ENCODE data around the gene DNAH9.
A peak's percentile ranks its signal among the peaks of the same experiment; 100 is the strongest.

The DNAH9 gene

DNA sequence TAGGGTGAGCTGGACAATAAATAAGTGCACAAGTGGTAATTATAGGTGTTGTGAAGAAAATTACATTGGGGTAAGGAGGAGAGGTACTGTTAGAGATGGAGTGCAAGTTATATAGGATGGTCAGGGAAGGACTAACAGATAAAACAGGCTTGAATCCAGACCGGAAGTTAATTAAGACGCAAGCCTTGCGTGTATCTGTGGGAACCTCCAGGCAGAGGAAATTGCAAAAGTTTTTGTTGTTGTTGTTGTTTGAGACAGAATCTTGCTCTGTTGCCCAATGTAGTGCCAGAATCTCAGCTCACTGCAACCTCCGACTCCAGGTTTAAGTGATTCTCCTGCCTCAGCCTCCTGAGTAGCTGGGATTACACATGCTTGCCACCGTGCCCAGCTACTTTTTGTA is 401.4 kb downstream of the DNAH9 start:
- no peaks in the 10 kb centered on the region for H3K27me3 Mint-ChIP-seq
- peaks cover 17% of the 10 kb centered on the region for H3K4me1 Mint-ChIP-seq (ENCODE audit: low read depth)
- H3K36me3 Mint-ChIP-seq (ENCODE audit: low read depth), result peaks cover 7% of the 10 kb centered on the region
- H3K4me3 Mint-ChIP-seq, result no peak overlapping the region
- peak overlapping the region; percentile 45 for H3K27ac Mint-ChIP-seq
- intact Hi-C loops (cut with micrococcal nuclease), result no loop called here
- H3K9me3 Mint-ChIP-seq, result no peaks in the 10 kb centered on the region

DNA sequence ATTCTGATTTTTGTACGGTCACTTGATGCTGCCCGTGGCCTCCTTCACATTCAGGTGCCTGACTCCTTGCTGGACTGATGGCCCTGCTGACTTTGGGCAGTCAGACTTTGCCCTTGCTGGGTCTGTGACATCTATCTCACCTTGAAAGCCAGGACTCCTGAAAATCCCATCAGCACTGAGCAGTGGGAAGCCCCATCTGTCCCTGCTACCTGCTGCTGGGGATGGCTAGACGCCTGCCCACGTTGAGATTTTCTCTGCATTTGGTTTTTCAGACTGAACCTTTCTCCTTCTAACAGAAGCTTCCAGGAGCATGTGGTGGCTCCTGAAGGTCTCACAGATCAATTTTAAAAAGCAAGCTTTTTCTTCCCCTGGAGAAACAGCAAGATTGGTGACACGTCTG is 409.2 kb downstream of the DNAH9 start:
- Mint-ChIP-seq H3K9me3 (no peaks in the 10 kb centered on the region), H3K27ac (no peak overlapping the region), H3K36me3 (ENCODE audit: low read depth) (no peaks in the 10 kb centered on the region), H3K4me3 (no peak overlapping the region), H3K27me3 (peaks cover 9% of the 10 kb centered on the region), H3K4me1 (ENCODE audit: low read depth) (no peaks in the 10 kb centered on the region)
- intact Hi-C loops (cut with micrococcal nuclease), result no loop called here

Measured in dendritic cell treated with granulocyte-macrophage colony-stimulating factor and Interleukin-4, amounts not matched to agents 40 ng/mL and 50 ng/mL, for 4 days (primary cell).